A673 (cell line): ENCODE results near the gene LRPPRC. TPM values are rescaled to one million over a fixed set of nuclear protein-coding genes. Genes with fewer than 3 reads are reported as not detected.

Experiments used
- BruUV-seq: library from RNA; stranded (reverse); fragments of 400-500 nt; replicated peaks from 2 replicates; lab custom pipeline; 2021; lab: Mats Ljungman, UMichigan
- CTCF ChIA-PET: fragments of 300-600 bp; sonication (Branson Sonifier 250); formaldehyde crosslinking; loops from one replicate; lab custom pipeline; 2022; ENCODE audit warnings: antibody characterized with exemption; lab: Charles Lee
- POLR2A ChIA-PET: fragments of 300-600 bp; sonication (Branson Sonifier 250); formaldehyde crosslinking; loops from one replicate; lab custom pipeline; 2022; ENCODE audit warnings: antibody characterized with exemption; ENCODE audit not compliant: low non-redundant PET; lab: Charles Lee
- DNase-seq: peaks from one replicate; pipeline ENCODE4 v3.0.0-alpha.2; 2015; ENCODE audit warnings: low spot score
- H3K27ac ChIP-seq: fragments of 200-600 bp; sonication (generic); 2 replicates; pipeline ENCODE4 v1.5.1; 2016; ENCODE audit warnings: mixed run types, low read depth, mild to moderate bottlenecking, mixed read lengths, antibody characterized with exemption, low read length; ENCODE audit not compliant: poor library complexity, severe bottlenecking
- H3K27me3 ChIP-seq: fragments of 200-600 bp; sonication (generic); replicated peaks from 2 replicates; pipeline ENCODE4 v1.6.1; 2017; ENCODE audit warnings: mixed run types, low read depth, mild to moderate bottlenecking, mixed read lengths, antibody characterized with exemption, low read length; ENCODE audit not compliant: insufficient read depth, poor library complexity
- H3K36me3 ChIP-seq: fragments of 200-600 bp; sonication (generic); 2 replicates; pipeline ENCODE4 v1.6.1; 2016; ENCODE audit warnings: mixed run types, mild to moderate bottlenecking, mixed read lengths, antibody characterized with exemption, low read length; ENCODE audit not compliant: insufficient read depth, poor library complexity, severe bottlenecking
- H3K4me1 ChIP-seq: fragments of 200-600 bp; sonication (generic); 2 replicates; pipeline ENCODE4 v1.6.1; 2017; ENCODE audit warnings: mixed run types, mild to moderate bottlenecking, mixed read lengths, antibody characterized with exemption, low read length; ENCODE audit not compliant: insufficient read depth, poor library complexity, severe bottlenecking
- H3K4me3 ChIP-seq: fragments of 200-600 bp; sonication (generic); 2 replicates; pipeline ENCODE4 v1.5.1; 2016; ENCODE audit warnings: low read depth, mixed run types, mild to moderate bottlenecking, mixed read lengths, low read length; ENCODE audit not compliant: poor library complexity, severe bottlenecking
- H3K9me3 ChIP-seq: fragments of 200-600 bp; sonication (generic); 2 replicates; pipeline ENCODE4 v1.6.1; 2016; ENCODE audit warnings: mixed run types, low read depth, mild to moderate bottlenecking, mixed read lengths, antibody characterized with exemption, low read length; ENCODE audit not compliant: poor library complexity, severe bottlenecking
- EZH2 ChIP-seq: fragments of 200-600 bp; sonication (generic); IDR thresholded peaks from 2 replicates; pipeline ENCODE4 v1.6.1; 2017; ENCODE audit warnings: borderline replicate concordance, low read depth, mild to moderate bottlenecking, mixed read lengths, antibody characterized with exemption, low read length; ENCODE audit not compliant: poor library complexity, severe bottlenecking
- intact Hi-C: fragments of 100-400 bp; cut with micrococcal nuclease; formaldehyde crosslinking; loops from one replicate; pipeline ENCODE4 v1.10.0; 2022; ENCODE audit not compliant: unreplicated experiment
- total RNA-seq: library from RNA; stranded (reverse); gene quantifications from 2 replicates; pipeline ENCODE4 v1.2.3, GENCODE V29; 2021
- TF ChIP-seq, protein P1 (sequence below): fragments of 300-800, 200-600 bp; sonication (generic); conservative IDR thresholded peaks from 2 replicates; pipeline ENCODE4 v1.5.1; 2017; ENCODE audit warnings: low read depth, mild to moderate bottlenecking, antibody characterized with exemption, low read length, moderate library complexity, mixed read lengths

LRPPRC gene
- total RNA-seq, 1 experiment from 2014 or later, result 144 TPM

DNA sequence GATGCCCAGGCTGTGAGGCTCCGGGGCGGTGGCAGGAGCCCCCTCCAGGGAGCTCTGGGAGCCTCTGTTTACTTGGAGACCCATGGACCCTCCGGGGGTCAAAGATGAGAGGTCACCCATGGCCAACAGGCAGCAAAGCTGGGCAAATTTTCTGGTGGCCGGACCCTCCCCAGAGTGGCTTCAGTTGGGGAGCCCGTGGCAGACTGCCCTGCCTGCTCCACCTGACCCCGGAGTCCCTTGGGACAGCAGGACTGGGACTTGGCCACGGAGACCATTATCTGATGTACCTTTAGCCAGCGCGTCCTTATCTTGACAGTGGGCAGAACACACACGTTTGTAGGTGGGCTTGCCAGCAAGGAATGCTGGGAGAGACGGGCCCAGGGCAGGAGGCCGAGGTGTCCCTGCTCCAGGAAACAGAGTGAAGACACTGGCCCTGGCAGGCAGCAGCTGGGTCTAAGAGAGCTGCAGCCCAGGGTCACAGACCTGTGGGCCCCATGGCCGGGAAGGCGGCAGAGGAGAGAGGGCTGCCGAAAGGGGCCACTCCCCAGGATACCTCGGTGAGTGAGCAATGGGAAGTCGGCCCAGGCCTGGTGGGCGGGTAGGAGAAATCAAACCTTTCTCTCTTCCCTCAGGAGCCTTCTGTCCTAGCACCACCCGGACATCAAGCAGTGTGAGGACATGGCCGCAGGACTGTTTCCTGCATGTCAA is 157.1 kb downstream of the LRPPRC start, which contains the start of the genes ABCG5 and ABCG8:
TSS of gene ABCG5 (minus strand) at position 280 of the 708 bp plus-strand sequence. CDS start at position 120, 160 bp downstream.
TSS of gene ABCG8 (plus strand) at position 412 of the 708 bp plus-strand sequence. CDS start at position 495, 83 bp downstream.
- no peaks in the 10 kb centered on the region for H3K36me3 ChIP-seq
- intact Hi-C loops, result no loop called here
- H3K9me3 ChIP-seq, result no peaks in the 10 kb centered on the region
- CTCF ChIA-PET, result no interaction called here
- no peaks in the 10 kb centered on the region for H3K4me1 ChIP-seq
- TF ChIP-seq, protein P1, sequence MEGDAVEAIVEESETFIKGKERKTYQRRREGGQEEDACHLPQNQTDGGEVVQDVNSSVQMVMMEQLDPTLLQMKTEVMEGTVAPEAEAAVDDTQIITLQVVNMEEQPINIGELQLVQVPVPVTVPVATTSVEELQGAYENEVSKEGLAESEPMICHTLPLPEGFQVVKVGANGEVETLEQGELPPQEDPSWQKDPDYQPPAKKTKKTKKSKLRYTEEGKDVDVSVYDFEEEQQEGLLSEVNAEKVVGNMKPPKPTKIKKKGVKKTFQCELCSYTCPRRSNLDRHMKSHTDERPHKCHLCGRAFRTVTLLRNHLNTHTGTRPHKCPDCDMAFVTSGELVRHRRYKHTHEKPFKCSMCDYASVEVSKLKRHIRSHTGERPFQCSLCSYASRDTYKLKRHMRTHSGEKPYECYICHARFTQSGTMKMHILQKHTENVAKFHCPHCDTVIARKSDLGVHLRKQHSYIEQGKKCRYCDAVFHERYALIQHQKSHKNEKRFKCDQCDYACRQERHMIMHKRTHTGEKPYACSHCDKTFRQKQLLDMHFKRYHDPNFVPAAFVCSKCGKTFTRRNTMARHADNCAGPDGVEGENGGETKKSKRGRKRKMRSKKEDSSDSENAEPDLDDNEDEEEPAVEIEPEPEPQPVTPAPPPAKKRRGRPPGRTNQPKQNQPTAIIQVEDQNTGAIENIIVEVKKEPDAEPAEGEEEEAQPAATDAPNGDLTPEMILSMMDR, result no peak
- no peak for TF ChIP-seq EZH2
- no peak for DNase-seq
- BruUV-seq, result no TSS peak
- no peaks in the 10 kb centered on the region for H3K27me3 ChIP-seq
- no peak within 1 kb of the TSS for H3K27ac ChIP-seq
- H3K4me3 ChIP-seq, result no peak within 1 kb of the TSS
- POLR2A ChIA-PET, result no interaction called here

DNA sequence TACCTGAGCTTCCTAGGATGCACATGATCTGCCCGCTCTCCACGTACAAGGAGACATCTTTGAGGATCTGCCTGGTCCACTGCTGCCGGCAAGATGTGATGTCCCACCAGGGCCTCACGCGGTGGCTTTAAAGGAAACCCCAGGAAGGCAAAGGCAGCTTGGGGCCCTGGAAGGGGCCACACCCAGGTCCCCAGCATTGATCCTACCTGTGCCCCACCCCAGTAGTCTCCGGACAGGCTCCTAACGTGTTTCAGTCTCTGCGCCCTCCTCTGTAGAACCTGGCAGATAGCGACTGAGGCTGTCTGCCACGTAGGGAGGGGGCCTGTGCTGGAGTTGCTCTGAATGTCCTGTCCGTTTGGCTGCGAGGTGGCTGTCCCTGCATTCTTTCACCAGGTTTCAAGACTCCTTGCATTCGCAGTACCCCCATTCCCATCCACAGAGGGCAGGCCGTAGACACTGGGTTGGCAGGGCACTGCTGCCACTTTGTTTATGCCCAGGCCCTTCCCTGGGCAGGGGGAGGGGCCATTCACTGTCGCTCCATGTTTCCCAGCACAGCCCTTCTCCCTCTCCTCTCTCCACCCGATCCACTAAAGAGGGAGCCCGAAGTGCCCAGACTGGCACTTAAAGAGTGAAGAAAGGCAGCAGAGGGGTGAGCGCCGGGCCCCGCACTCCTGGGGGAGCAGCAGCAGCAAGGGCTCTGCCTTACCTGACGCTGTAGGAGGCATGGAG is 157.8 kb downstream of the LRPPRC start:
- BruUV-seq, result no TSS peak
- Histone ChIP-seq H3K4me3 (no peak overlapping the region), H3K36me3 (no peaks in the 10 kb centered on the region), H3K27ac (no peak overlapping the region), H3K4me1 (no peaks in the 10 kb centered on the region), H3K27me3 (no peaks in the 10 kb centered on the region), H3K9me3 (no peaks in the 10 kb centered on the region)
- no peak for DNase-seq
- TF ChIP-seq EZH2, result no peak
- TF ChIP-seq, protein P1, result no peak
- ChIA-PET POLR2A (no interaction called here), CTCF (no interaction called here)
- intact Hi-C loops, result no loop called here

DNA sequence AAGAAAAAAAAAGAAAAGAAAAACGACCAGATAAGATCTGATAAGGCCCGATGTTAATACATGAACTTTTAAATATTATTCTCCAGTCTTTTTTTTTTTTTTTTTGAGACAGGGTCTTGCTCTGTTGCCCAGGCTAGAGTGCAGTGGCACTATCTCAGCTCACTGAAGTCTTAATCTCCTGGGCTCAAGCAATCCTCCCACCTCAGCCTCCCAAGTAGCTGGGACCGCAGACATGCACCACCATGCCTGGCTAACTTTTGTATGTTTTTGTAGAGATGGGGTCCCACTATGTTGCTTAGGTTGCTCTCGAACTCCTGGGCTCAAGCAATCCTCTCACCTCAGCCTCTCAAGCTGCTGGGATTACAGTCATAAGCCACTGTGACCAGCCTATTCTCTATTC is 158.8 kb downstream of the LRPPRC start:
- CTCF ChIA-PET, result no interaction called here
- H3K36me3 ChIP-seq, result no peaks in the 10 kb centered on the region
- no peak for DNase-seq
- no peaks in the 10 kb centered on the region for H3K27me3 ChIP-seq
- no TSS peak for BruUV-seq
- intact Hi-C loops, result no loop called here
- no peaks in the 10 kb centered on the region for H3K9me3 ChIP-seq
- POLR2A ChIA-PET, result no interaction called here
- no peak overlapping the region for H3K27ac ChIP-seq
- no peak overlapping the region for H3K4me3 ChIP-seq
- H3K4me1 ChIP-seq, result no peaks in the 10 kb centered on the region
- TF ChIP-seq, protein P1, result no peak
- TF ChIP-seq EZH2, result no peak

Other genes starting within 250 kb of the LRPPRC start
- gene DYNC2LI1, start 221.9 kb downstream of the LRPPRC start, total RNA-seq, result 14.8 and 21.3 TPM in 2 replicates
- not detected in 2 replicates for gene ABCG5, start 157.2 kb downstream of the LRPPRC start, total RNA-seq
- not detected in 2 replicates for gene ABCG8, start 157.0 kb downstream of the LRPPRC start, total RNA-seq
- gene PPM1B, start 172.9 kb upstream of the LRPPRC start, total RNA-seq, result 43.5 and 43.7 TPM in 2 replicates